ENCODE data around the gene IWS1. TPM values are rescaled to one million over a fixed set of nuclear protein-coding genes. Genes with fewer than 3 reads are reported as not detected.

The IWS1 gene
- total RNA-seq, 1 experiment from 2014 or later, result 70.5 TPM

DNA sequence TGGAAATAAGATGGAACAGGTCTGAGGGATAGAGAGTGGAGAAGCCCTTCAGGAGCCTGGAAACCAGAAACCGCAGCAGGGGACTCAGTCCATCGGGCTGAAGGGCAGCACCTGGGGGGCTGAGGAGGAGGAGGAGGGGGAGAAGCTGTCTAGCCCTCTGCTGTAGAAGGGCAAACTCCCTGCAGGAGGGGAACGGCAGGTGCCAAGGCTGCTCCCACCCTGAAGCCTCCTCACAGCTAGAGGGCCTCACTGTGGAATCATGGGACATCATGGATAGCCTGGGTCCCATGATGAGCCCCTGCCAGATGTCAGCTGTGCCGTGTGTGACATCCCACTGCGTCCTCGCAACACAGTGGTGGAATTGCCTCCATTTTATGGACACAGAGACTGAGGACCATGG is 9.6 kb upstream of the IWS1 start:
- ATAC-seq (no peak), DNase-seq (ENCODE audit: low spot score) (no peak)
- no peaks in the 10 kb centered on the region for H3K4me1 Mint-ChIP-seq
- no peaks in the 10 kb centered on the region for H3K9me3 Mint-ChIP-seq
- TF ChIP-seq FOXP1 (CRISPR knock-in tag; IDR thresholded peaks at IDR 0.05; ENCODE audit: borderline replicate concordance) (no peak), NR3C1 (CRISPR knock-in tag; conservative IDR thresholded peaks at IDR 0.05; ENCODE audit: low read depth) (no peak), OVOL2 (CRISPR knock-in tag; IDR thresholded peaks at IDR 0.05; ENCODE audit: borderline replicate concordance) (no peak)
- TF ChIP-seq, protein P1, sequence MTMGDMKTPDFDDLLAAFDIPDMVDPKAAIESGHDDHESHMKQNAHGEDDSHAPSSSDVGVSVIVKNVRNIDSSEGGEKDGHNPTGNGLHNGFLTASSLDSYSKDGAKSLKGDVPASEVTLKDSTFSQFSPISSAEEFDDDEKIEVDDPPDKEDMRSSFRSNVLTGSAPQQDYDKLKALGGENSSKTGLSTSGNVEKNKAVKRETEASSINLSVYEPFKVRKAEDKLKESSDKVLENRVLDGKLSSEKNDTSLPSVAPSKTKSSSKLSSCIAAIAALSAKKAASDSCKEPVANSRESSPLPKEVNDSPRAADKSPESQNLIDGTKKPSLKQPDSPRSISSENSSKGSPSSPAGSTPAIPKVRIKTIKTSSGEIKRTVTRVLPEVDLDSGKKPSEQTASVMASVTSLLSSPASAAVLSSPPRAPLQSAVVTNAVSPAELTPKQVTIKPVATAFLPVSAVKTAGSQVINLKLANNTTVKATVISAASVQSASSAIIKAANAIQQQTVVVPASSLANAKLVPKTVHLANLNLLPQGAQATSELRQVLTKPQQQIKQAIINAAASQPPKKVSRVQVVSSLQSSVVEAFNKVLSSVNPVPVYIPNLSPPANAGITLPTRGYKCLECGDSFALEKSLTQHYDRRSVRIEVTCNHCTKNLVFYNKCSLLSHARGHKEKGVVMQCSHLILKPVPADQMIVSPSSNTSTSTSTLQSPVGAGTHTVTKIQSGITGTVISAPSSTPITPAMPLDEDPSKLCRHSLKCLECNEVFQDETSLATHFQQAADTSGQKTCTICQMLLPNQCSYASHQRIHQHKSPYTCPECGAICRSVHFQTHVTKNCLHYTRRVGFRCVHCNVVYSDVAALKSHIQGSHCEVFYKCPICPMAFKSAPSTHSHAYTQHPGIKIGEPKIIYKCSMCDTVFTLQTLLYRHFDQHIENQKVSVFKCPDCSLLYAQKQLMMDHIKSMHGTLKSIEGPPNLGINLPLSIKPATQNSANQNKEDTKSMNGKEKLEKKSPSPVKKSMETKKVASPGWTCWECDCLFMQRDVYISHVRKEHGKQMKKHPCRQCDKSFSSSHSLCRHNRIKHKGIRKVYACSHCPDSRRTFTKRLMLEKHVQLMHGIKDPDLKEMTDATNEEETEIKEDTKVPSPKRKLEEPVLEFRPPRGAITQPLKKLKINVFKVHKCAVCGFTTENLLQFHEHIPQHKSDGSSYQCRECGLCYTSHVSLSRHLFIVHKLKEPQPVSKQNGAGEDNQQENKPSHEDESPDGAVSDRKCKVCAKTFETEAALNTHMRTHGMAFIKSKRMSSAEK (CRISPR knock-in tag; IDR thresholded peaks at IDR 0.05; ENCODE audit: borderline replicate concordance), result no peak
- TF ChIP-seq, protein P2, sequence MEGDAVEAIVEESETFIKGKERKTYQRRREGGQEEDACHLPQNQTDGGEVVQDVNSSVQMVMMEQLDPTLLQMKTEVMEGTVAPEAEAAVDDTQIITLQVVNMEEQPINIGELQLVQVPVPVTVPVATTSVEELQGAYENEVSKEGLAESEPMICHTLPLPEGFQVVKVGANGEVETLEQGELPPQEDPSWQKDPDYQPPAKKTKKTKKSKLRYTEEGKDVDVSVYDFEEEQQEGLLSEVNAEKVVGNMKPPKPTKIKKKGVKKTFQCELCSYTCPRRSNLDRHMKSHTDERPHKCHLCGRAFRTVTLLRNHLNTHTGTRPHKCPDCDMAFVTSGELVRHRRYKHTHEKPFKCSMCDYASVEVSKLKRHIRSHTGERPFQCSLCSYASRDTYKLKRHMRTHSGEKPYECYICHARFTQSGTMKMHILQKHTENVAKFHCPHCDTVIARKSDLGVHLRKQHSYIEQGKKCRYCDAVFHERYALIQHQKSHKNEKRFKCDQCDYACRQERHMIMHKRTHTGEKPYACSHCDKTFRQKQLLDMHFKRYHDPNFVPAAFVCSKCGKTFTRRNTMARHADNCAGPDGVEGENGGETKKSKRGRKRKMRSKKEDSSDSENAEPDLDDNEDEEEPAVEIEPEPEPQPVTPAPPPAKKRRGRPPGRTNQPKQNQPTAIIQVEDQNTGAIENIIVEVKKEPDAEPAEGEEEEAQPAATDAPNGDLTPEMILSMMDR (IDR thresholded peaks at IDR 0.05), result no peak
- no peak overlapping the region for H3K4me3 Mint-ChIP-seq
- H3K27me3 Mint-ChIP-seq (ENCODE audit: low read depth), result peaks cover 10% of the 10 kb centered on the region
- ChIA-PET POLR2A (no interaction called here), CTCF (no interaction called here)
- no peaks in the 10 kb centered on the region for H3K36me3 Mint-ChIP-seq
- H3K27ac Mint-ChIP-seq, result no peak overlapping the region

DNA sequence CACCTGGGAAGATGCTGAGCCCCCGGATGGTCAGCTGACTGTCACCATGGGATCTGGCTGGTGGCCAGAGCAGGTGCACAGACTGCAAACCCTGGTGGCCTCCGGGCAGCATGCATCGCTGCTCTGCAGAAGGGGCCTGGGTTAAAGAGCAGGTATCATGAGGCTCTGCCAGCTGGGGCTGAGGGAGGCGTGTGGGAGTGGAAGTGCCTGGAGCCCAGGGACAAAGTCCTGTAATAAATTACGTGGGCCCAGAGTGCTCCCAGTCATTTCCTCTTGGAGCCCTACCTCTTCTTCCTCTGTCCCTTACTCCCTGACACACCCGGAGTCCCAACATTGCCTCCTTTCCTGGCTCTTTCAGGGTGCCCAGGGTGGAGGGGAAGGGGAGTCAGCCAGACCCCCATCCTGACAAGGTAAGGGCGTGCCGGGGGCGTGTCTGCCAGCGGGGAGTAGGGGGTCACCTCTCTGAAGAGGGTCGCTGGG is 9.2 kb upstream of the IWS1 start, which contains the start of gene MYO7B:
TSS of gene MYO7B (plus strand) at position 262 of the 480 bp plus-strand sequence. CDS start 24,040 bp downstream, outside the sequence.
- peaks cover 4% of the 10 kb centered on the region for H3K9me3 Mint-ChIP-seq
- H3K4me1 Mint-ChIP-seq, result no peaks in the 10 kb centered on the region
- peaks cover 9% of the 10 kb centered on the region; the same call in 1 of the 2 replicates for H3K27me3 Mint-ChIP-seq (ENCODE audit: low read depth)
- DNase-seq (ENCODE audit: low spot score) (no peak), ATAC-seq (no peak)
- POLR2A ChIA-PET, result interaction anchor here (0.5 kb wide), 1 partner anchor 263 kb away, joined by 5 read pairs; no protein-coding TSS in a partner anchor
- H3K4me3 Mint-ChIP-seq, result no peak within 1 kb of the TSS
- no peak within 1 kb of the TSS for H3K27ac Mint-ChIP-seq
- TF ChIP-seq NFE2L1 (CRISPR knock-in tag; IDR thresholded peaks at IDR 0.05) (no peak), GABPB1 (CRISPR knock-in tag; IDR thresholded peaks at IDR 0.05) (no peak), PRRX2 (CRISPR knock-in tag; IDR thresholded peaks at IDR 0.05) (no peak), ELF4 (CRISPR knock-in tag; IDR thresholded peaks at IDR 0.05; ENCODE audit: low read depth) (no peak), ZNF396 (CRISPR knock-in tag; IDR thresholded peaks at IDR 0.05; ENCODE audit: borderline replicate concordance) (no peak), ZNF416 (CRISPR knock-in tag; IDR thresholded peaks at IDR 0.05) (no peak), ZNF263 (CRISPR knock-in tag; IDR thresholded peaks at IDR 0.05; ENCODE audit: low read depth) (no peak)
- TF ChIP-seq, protein P3, sequence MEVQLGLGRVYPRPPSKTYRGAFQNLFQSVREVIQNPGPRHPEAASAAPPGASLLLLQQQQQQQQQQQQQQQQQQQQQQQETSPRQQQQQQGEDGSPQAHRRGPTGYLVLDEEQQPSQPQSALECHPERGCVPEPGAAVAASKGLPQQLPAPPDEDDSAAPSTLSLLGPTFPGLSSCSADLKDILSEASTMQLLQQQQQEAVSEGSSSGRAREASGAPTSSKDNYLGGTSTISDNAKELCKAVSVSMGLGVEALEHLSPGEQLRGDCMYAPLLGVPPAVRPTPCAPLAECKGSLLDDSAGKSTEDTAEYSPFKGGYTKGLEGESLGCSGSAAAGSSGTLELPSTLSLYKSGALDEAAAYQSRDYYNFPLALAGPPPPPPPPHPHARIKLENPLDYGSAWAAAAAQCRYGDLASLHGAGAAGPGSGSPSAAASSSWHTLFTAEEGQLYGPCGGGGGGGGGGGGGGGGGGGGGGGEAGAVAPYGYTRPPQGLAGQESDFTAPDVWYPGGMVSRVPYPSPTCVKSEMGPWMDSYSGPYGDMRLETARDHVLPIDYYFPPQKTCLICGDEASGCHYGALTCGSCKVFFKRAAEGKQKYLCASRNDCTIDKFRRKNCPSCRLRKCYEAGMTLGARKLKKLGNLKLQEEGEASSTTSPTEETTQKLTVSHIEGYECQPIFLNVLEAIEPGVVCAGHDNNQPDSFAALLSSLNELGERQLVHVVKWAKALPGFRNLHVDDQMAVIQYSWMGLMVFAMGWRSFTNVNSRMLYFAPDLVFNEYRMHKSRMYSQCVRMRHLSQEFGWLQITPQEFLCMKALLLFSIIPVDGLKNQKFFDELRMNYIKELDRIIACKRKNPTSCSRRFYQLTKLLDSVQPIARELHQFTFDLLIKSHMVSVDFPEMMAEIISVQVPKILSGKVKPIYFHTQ (CRISPR knock-in tag; IDR thresholded peaks at IDR 0.05), result no peak
- TF ChIP-seq, protein P4, sequence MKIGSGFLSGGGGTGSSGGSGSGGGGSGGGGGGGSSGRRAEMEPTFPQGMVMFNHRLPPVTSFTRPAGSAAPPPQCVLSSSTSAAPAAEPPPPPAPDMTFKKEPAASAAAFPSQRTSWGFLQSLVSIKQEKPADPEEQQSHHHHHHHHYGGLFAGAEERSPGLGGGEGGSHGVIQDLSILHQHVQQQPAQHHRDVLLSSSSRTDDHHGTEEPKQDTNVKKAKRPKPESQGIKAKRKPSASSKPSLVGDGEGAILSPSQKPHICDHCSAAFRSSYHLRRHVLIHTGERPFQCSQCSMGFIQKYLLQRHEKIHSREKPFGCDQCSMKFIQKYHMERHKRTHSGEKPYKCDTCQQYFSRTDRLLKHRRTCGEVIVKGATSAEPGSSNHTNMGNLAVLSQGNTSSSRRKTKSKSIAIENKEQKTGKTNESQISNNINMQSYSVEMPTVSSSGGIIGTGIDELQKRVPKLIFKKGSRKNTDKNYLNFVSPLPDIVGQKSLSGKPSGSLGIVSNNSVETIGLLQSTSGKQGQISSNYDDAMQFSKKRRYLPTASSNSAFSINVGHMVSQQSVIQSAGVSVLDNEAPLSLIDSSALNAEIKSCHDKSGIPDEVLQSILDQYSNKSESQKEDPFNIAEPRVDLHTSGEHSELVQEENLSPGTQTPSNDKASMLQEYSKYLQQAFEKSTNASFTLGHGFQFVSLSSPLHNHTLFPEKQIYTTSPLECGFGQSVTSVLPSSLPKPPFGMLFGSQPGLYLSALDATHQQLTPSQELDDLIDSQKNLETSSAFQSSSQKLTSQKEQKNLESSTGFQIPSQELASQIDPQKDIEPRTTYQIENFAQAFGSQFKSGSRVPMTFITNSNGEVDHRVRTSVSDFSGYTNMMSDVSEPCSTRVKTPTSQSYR (CRISPR knock-in tag; IDR thresholded peaks at IDR 0.05), result no peak
- CTCF ChIA-PET, result no interaction called here
- no peaks in the 10 kb centered on the region for H3K36me3 Mint-ChIP-seq
